HG03039 (cell line): ENCODE measurements around the gene TNIP3.
"Not testable (repeated sequence)": the region's sequence is repeated elsewhere in the genome, so short reads cannot be mapped to it uniquely, and the experiment has no call there.

Experiments
- ATAC-seq: cut with Tn5 transposase; IDR thresholded peaks from one replicate; pipeline ENCODE4 v1.9.1; 2021; ENCODE audit warnings: mild to moderate bottlenecking, moderate library complexity; ENCODE audit not compliant: unreplicated experiment

TNIP3 gene

GRCh38 chr4:121164291-121164690, at the start of gene TNIP3:
Gene TNIP3, minus strand, starts transcription at chr4:121164321. Its CDS starts 196 bp downstream, at chr4:121164125.
- no peak for ATAC-seq

GRCh38 chr4:121212806-121213205, 48.7 kb upstream of the TNIP3 start:
- ATAC-seq = no peak

GRCh38 chr4:121209171-121209570, 45.0 kb upstream of the TNIP3 start:
- no peak for ATAC-seq

- ATAC-seq = no peak
These were observed 44.3 kb upstream of the TNIP3 start for GRCh38 chr4:121208244-121209007.

- not testable (repeated sequence) for ATAC-seq
These were observed 41.7 kb upstream of the TNIP3 start for GRCh38 chr4:121205777-121206176.

- ATAC-seq = peak; percentile 69
These were observed 36.8 kb upstream of the TNIP3 start for GRCh38 chr4:121200795-121201472.

- ATAC-seq = peak; percentile 82
These were observed 35.8 kb upstream of the TNIP3 start for GRCh38 chr4:121199742-121200561.

GRCh38 chr4:121198251-121198650, 34.1 kb upstream of the TNIP3 start:
- no peak for ATAC-seq

GRCh38 chr4:121195649-121196048, 31.5 kb upstream of the TNIP3 start:
- ATAC-seq = no peak

GRCh38 chr4:121192480-121192879, 28.4 kb upstream of the TNIP3 start:
- peak; percentile 33 for ATAC-seq

- ATAC-seq = no peak
These were observed 27.9 kb upstream of the TNIP3 start for GRCh38 chr4:121192013-121192412.

GRCh38 chr4:121191361-121191760, 27.2 kb upstream of the TNIP3 start:
- no peak for ATAC-seq

GRCh38 chr4:121190389-121190788, 26.3 kb upstream of the TNIP3 start:
- ATAC-seq = no peak

GRCh38 chr4:121189326-121190215, 25.4 kb upstream of the TNIP3 start:
- ATAC-seq = peak; percentile 87

GRCh38 chr4:121187206-121187605, 23.1 kb upstream of the TNIP3 start:
- no peak for ATAC-seq

GRCh38 chr4:121185960-121186359, 21.8 kb upstream of the TNIP3 start:
- ATAC-seq = peak; percentile 38

- no peak for ATAC-seq
These were observed 19.9 kb upstream of the TNIP3 start for GRCh38 chr4:121183989-121184388.

- ATAC-seq = no peak
These were observed 19.2 kb upstream of the TNIP3 start for GRCh38 chr4:121183361-121183760.

GRCh38 chr4:121182296-121182695, 18.2 kb upstream of the TNIP3 start:
- no peak for ATAC-seq

GRCh38 chr4:121181493-121181892, 17.4 kb upstream of the TNIP3 start:
- no peak for ATAC-seq
